NCI-H1048 (cell line): ENCODE results near the gene NAPG.
"Not testable (repeated sequence)": the region's sequence is repeated elsewhere in the genome, so short reads cannot be mapped to it uniquely, and the experiment has no call there.

Experiments
- DNase-seq: peaks from one replicate; lab custom pipeline; 2025; lab: John Stamatoyannopoulos, UW

Gene NAPG

DNA sequence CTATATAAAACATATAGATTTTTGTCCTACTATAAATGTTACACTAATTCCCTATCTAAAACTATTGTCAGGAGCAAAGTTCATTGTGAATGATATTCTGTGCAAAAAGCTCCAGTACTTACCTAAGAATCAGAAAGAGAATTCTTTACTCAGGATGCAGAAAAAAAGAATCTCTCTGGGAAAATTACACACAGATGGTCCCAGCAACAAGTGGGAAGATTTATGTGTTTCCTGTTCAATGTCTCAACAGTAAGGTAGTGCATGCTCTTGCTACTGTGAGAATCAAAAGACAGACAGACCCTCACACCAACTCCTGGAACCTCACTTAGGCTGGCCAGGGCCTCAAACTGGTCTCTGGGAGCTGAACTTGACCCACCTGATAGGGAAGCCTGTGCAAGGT is 11.2 kb upstream of the NAPG start:
- DNase-seq, result no peak

DNA sequence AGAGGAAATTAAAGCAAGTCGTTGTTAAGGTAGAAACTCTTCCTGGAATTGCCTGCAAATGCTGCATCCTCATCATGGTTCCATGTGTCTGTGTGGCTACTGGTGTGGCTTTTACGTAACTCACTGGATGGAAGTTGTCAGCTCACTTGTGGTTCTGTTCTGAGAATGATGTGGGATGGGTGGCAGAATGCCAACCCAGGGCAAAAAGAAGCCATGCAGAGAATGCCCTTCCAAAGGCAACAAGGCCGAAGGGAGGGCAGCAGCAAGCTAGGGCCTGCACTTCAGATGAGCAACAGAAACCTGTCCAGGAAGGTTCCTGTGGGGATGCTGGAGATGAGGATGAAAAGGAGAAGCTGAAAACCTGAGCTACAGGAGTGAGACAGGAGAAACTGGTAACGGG is 10.4 kb upstream of the NAPG start:
- no peak for DNase-seq

DNA sequence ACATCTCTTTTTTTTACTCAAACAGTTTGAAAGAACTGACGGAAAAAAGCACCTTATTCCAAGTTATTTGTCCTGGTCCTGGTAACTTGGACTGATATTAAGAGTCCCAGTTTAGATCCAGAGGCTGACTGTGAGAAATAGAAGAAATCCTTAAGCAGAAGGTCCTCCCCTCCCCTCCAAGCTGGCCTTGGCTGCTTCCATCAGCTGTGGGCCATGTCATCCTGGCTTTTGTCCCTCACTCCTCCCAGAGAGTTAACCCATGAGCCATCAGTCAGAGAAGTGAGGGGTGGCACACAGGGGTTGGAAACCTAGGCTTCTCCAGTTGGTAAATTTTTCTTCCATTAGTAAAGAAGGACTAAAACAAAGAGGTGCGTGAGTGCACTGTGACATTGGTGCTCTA is 9.7 kb upstream of the NAPG start:
- no peak for DNase-seq

DNA sequence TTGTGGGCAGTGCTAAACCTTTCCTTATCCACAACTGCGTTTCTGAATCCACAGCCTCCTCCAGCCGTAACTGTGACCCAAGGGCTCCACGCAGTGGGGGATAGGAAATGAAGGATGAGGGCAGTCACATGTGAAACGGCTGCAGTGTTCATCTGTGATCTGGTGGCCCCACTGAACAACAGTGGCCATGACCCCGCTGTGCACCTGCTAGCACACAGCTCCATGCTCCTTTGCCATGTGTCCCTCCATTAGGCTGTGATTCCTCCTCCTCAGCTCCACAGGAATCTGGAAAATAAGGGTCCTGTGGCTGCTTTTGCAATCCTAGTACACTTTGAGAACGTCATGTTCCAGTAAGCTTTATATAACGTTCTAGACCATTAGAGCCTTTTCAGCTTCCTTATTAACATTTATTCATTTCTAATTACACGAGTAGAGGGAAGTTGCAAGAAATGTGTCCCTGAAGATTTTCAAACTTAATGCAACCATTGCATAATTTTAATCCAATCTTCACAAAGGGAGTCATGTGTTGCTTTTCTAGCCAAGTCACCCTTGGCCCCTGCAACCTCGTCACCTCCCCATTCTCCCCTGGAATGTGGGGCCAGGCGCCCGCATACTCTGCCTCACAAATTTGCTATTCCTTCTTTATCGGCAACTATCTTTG is 7.1 kb upstream of the NAPG start:
- no peak for DNase-seq

DNA sequence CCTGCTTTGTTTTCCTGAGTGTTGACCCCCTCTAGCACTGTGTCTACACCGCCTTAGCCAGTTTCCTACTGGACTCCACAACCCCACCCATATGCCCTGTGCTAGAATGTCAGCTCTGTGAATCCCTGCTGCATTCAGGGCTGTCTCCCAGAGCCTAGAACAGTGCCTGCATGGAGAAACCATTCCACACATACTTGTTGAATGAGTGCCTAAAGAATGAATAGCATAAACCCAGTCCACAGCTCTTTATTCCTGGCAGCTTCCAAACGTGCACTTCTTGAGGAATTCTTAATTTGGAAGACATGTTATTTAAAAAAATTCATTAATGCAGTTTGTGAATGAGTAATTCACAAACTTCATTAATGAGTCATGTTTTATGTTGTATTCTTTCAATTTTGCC is 6.5 kb upstream of the NAPG start:
- DNase-seq, result no peak

DNA sequence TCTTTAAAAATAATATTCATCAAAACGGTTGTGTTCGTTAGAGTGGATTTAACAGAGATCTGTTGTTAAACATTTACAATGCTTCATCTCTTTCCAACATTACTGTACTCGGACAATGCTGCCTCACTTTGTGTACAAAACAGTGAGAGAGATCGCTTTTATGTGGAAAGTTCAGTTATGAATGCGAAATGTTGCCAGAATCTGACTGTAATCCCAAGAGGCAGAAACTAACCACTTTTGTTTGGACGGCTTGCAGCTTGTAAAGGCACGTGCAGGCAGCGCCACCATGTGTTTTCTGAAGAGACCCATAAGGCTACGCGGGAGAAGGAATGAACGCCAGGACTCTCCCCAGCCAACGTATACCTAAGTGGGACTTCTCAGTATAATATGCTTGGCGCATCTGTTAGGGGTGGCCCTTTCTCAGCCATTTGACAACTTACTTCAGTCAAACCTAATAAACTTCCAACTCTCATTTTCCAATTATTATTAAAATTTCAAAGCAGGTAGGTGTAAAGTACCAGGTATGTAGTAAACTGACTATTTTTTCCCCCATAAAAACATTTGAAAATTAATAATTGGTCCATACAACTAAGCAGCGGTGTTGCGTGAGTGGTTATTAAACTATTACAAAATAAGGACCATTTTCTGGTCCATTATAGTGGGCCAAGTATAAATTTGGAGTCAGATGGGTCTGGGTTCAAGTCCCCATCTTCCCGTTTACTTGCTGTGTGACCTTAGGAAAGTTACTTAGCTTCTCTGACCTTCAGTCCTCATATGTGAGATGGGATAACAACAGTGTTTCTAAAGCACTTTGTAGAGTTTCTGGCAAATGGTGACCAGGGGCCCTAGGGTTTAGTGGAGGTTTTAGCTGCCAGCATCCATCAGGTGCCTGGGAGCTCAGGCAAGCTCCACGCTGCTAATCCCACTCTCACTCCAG is 5.6 kb upstream of the NAPG start:
- DNase-seq, result peak; percentile 58

DNA sequence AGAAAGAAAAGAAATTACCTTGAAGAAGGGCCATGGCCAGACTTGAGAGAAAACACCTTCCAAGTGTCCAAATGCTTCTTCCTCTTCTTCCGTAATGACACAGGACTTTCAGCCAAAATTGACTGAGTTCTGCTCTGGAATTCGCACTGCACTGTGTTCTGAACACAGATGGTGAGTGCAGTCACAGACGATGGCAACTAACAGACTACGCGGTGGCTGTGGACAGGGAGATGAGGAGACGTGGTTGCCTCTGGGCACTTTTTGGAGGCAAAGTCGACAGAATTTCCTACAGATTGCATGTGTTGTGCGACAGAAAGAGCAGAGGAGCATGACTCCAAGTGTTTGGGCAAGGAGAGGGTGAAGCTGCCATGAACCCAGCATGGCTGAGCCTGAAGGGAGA is 4.3 kb upstream of the NAPG start:
- no peak for DNase-seq

DNA sequence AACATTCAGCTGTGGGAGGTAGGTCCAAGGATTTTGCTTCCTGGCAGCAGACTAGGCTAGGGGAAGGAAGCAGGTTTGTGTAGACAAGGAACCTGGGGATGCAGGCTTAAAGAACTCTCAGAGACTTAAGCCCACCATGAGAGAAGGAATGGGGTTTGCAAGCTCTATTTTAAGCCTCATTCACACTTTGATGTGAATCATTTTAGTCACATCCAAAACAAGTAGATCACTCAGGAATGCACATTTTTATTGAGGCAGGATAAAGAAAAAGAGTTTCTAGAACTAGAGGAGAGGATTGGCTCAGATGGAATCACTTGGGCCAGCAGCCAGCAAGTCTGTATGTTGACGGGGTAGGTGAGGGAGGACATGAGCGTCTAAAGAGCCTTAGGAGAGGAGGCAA is 3.3 kb upstream of the NAPG start:
- DNase-seq, result no peak

DNA sequence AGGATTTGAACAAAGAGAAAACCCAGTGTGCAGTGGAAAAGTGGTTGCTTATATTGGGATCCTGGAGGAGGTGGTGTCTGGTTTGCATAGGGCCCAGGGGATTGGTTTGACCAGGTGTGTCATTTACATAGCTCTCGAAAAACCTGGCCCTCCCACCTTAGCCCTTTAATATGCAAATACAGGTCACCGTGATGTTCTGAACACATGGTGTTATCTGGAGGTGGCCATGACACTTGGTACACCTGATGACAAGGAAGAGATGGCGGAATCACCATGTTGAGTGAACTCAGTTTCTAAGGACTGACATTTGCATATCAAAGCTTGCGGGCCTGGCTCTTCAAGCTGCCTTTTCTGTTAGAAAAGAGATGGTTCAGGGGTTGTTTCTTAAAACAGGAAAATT is 2.3 kb upstream of the NAPG start:
- no peak for DNase-seq

DNA sequence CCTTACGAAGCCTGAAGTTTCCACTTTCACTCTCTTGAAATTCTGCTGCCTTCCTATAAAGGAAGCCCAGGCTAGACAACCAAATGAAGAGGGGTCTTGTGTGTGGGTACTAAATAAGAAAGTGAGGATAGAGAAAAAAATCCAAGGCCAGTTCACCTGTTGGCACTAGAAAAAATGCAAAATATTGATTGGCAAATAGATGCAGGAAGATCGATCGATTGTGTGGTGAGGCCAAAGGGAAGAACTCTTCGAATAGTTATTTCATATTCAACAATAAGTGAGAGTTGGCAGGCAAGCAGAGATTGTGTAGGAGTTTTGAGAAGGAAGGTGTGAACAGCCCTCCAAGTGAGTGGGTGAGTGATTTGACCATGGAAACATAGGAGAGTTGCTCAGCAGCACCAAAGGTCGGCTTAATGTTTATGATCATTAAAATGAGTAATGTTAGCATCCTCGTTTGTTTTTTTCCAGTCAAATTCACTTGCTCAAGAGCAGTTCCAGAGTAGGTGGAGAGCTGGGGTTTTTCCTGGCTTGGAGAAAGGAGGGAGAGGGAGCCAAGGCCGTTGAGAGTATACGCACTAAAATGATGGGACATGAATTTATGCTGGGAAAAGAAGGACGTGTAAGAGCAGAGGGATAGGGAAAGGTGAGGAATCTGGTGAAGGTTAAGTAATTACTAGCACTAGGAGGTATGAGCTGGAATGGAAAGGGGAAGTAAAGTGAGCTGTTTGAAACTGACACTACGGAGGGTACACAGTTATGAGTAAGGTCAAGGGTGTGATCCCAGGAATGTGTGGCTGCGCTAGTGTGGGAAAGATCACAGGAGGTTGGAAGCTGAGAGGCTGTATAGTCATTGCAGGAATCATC is 1.1 kb upstream of the NAPG start:
- DNase-seq, result no peak

DNA sequence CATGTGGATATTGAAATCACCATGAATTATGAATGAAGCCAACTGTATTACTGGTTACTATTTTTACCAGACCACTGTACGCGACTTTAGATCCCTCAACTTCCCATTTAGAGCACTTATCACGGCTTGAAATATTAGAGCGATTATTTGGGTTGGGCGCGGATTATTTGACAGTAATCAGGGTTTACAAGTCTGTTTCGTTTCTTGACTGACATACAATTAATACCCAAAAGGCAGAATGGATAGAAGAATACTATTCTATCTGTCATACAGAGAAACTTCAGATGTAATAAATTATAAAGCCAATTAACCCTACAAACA is 496 bp upstream of the NAPG start:
- DNase-seq, result no peak

DNA sequence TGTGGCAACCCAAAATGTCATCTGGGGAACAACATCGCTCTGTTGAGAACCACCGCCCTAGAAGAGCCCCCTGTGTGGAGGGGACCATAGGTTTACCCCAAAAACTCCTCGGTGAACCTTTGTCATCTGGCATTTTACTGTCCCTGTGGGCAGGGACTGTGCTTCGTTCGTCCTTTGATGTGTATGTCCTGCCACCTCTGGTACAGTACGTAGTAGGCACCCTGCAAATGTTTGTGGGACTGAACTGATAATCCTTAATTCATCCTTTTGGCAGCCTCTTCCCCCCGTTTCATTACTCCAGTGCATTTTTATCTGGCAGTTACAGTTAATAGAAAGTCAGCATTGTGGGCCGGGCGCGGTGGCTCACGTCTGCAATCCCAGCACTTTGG is 728 bp downstream of the NAPG start:
- no peak for DNase-seq

DNA sequence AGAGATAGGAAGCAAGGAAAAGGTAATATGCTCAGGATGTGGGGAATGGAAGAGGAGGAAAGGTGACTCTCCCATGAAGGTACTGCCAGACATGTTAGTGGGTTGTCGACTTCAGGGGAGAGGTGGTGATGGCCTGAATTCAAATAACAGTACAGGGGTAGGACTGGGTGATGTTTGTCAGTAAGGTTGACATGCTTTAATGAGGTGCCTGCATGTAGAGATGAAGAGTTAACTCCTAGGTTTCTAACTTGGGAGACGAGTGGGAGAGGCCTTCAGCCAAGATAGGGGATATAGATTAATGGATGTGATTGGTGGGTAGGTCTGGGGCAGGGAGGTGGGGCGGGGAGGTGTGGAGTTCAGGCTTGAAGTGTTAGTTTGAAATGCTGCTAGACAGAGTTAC is 2.6 kb downstream of the NAPG start:
- no peak for DNase-seq

DNA sequence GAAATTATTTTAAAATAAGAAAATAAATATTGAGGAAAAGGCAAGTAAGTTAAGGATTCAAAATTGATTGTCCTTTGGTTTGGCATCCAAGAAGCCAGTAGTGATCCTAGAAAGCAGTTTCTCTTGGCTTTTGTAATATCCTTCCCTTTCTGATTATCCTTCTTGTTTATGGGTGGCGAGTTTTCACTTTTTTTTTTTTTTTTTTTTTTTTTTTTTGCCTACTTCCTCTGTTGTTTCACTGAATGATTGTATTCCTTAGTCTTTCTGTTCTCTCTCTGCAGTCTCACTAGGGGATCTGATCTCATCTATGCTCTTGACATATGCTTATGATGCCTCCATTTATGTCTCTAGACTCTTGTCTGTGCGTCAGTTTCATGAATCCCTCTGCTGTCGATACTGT is 4.2 kb downstream of the NAPG start:
- no peak for DNase-seq

DNA sequence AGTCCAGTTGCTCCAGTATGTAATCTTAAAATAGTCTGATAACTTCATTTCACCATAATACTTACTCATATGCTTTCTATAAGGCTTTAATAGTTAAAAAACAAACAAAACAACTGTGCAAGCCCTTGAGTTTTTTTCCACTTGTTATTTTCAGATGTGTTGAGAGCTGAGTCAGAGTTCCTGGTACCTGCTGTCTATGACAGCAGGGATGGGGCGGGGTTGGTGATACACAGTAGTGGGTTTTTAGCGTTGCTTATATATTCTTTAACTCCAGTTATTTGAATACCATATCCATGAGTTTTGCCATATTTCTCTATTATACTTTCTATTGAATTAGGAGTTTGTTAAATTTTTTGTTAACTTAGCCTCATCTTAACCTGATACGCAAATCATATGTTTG is 5.0 kb downstream of the NAPG start:
- no peak for DNase-seq

DNA sequence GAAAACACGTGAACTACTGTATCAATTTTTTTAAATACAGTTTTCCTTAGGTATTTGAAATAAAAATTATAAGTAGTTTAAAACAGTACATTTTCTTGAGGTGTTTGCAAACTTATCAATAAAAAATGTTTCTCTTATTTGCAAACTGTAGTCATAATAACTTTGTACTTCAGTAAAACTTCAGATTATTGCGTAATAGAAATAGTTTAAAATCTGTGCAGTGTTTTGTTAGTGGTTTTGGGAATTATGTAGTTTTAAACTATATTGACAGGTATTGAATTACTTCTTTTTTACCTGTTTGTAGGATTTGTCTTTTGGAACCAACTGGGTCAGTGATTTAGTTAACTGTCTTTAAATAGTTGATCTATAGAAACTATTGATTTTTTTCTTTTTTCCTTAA is 7.3 kb downstream of the NAPG start:
- DNase-seq, result no peak

DNA sequence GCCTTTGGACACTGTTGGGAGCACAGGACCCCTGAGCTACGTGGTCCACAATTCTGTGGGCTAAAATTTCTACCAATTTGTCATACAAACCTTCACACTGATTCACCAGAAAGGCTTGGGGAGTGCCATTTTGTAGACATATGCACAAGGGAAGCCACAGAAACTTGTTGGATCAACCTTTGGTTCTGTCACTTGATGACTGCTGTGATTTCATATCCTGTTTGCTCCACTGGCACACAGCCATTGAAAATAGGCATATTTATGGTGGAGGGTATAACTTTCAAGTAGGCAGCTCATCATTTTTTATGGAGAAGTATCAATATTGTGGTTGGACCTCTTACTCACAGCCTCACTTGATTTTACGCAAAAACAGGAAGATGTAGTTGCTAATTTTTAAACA is 10.5 kb downstream of the NAPG start:
- DNase-seq, result no peak

DNA sequence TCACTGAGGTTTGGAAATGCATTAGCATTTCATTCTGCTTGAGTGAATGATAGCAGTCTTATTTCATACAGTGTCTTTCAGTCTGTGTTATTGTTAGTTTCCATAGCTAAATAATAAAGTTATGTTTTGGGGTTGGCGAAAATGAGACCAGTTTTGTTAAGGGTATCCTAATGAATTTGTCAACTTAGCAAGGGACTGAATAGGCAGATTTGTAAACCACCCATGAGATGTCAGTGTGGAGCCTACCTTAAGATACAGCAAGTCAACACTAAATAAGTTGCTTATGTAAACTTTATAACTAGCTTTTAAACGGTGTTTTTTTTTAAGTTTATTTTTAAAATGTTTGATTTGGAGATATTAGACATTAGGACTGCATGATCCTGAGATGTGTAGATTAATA is 11.9 kb downstream of the NAPG start:
- DNase-seq, result no peak

DNA sequence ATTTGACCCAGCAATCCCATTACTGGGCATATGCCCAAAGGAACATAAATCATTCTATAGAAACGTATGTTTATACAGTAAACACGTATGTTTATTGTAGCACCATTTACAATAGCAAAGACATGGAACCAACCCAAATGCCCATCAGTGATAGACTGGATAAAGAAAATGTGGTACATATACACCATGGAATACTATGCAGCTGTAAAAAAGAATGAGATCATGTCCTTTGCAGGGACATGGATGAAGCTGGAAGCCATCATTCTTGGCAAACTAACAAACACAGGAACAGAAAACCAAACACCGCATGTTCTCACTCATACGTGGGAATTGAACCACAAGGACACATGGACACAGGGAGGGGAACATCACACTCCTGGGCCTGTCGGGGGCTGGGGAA is 13.3 kb downstream of the NAPG start:
- DNase-seq, result not testable (repeated sequence)

DNA sequence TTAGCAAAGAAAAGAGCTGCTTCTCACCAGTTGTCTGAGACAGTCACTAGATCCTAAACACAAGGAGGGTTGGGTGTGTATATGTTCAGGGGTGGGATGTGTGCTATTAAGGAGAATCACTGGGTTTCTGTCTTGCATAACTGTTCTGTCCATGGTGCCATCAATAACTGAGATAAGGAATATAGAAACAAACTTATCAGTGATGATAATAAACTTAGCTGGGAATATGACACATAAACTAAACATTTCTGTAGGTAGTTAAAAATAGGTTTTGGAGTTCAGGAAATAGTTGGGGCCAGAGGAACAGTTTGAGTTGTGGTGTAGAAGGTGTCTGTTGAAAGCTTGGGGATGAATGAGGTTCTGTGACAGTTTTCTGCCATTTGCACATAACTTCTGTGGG is 17.4 kb downstream of the NAPG start:
- no peak for DNase-seq

DNA sequence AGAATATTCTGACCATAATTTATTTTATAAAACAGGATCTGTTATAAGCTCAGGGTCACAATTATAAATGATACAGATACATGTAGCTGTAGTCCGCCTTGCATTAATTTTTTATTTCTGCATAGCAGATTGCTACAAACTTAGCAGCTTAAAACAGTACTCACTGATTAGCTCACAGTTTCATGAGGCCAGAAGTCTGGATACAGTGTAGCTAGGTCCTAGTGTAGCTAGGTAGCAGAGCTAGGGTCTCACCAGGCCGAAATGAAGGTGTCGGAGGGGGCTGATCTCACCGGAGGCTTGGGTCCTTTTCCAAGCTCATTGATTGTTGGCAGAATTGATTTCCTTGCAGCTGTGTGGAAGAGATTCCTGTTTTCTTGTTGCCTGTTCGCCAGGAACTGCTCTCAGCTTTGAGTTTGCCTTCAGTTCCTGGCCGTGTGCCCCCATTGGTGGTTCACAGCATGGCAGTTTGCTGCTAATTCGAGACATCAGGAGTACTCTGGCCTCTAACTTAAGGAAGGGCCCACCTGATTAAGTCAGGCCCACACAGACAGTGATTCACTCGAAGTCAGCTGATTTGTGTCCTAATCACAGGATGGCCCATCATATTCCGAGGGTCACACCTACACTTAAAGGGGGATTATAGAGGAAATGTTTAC is 18.4 kb downstream of the NAPG start:
- DNase-seq, result no peak

DNA sequence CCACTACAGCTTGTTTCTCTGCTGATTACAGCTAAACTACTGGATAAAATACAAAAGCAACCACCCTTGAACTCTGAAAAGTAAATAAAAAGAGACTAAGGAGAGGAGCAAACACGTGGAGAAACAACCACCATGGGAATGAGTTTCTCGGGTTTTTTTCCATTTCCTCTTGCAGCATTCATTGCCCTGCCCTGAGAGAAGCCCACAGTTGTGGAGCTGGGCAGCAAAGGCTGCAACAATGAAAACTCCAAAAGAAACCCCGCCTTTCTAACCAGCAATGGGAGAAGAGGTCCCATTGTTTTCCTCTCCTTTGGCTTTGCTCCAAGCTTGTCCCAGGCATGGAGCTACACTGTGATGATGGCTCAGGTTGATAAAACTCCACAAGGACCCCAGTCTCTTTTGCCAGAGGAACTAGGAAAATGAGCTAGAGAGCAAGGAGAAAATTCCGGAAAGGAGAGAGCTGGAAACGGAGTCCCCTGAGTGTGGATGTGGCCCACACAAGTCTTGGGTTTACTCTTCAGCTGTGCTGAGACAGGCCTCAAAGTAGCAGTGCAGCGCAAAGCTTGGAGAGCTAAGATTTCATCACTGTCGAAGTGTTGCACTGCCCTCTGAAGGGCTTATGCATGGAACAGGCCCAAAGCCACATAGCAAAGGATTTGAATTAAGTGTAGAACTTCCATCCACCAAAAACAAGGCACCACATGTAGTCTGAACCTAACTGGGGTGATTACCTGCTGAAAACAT is 20.9 kb downstream of the NAPG start:
- DNase-seq, result no peak
